Tibial nerve (tissue), 4 donors: ENCODE results near the gene ZNF385D.

Experiments used
- CTCF ChIP-seq, 5 experiments: fragments of 200-600 bp in 3 of 5; fragments of 450-650 bp in 2 of 5; sonication (generic) in 3 of 5; IDR thresholded peaks; one replicate each; pipeline ENCODE4 v1.5.1; 2016 to 2019; ENCODE audit warnings: antibody characterized with exemption in 5 of 5, mild to moderate bottlenecking in 3 of 5, moderate library complexity in 2 of 5
- EP300 ChIP-seq, 2 donors: sonication (generic); formaldehyde crosslinking; IDR thresholded peaks; one replicate each; pipeline ENCODE4 v1.6.1; 2017; ENCODE audit warnings: antibody characterized with exemption in 2 of 2, mild to moderate bottlenecking in 1 of 2

- TF ChIP-seq CTCF (IDR thresholded peaks at IDR 0.05) = no peak
- no peak for TF ChIP-seq EP300 (IDR thresholded peaks at IDR 0.05)
Observed at GRCh38 chr3:21789730-21790129, 38.7 kb upstream of the ZNF385D start.
